Vagina (tissue), 2 donors: Measurements from ENCODE around the gene NPIPA1.
"Not testable (repeated sequence)": the region's sequence is repeated elsewhere in the genome, so short reads cannot be mapped to it uniquely, and the experiment has no call there.

ENCODE experiments used
- POLR2A ChIP-seq, 2 donors: fragments of 450-650 bp; IDR thresholded peaks; one replicate each; pipeline ENCODE4 v1.6.1; 2017; ENCODE audit warnings: antibody characterized with exemption in 2 of 2, mild to moderate bottlenecking in 2 of 2, moderate library complexity in 2 of 2
- POLR2AphosphoS5 ChIP-seq, 2 donors: sonication (generic); formaldehyde crosslinking; IDR thresholded peaks; one replicate each; pipeline ENCODE4 v1.9.0; 2017; ENCODE audit warnings: antibody characterized with exemption in 2 of 2, mild to moderate bottlenecking in 2 of 2, low read depth in 1 of 2; ENCODE audit not compliant: insufficient read depth in 1 of 2
- TF ChIP-seq, protein P1 (sequence below), 3 experiments: fragments of 450-650 bp in 2 of 3; fragments of 200-600 bp in 1 of 3; sonication (generic) in 1 of 3; IDR thresholded peaks; one replicate each; pipeline ENCODE4 v1.5.1; 2017 to 2019; ENCODE audit warnings: antibody characterized with exemption in 3 of 3, mild to moderate bottlenecking in 2 of 3, moderate library complexity in 2 of 3

DNA sequence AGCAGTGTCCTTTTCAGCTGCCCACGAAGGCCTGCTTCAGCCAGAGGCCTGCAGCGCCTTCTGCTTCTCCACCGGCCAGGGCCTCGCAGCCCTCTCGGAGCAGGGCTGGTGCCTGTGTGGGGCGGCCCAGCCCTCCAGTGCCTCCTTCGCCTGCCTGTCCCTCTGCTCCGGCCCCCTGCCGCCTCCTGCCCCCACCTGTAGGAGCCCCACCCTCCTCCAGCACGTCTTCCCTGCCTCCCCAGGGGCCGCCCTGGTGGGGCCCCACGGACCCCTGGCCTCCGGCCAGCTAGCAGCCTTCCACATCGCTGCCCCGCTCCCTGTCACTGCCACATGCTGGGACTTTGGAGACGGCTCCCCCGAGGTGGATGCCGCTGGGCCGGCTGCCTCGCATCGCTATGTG is 18.7 kb upstream of the NPIPA1 start:
- TF ChIP-seq, protein P1, sequence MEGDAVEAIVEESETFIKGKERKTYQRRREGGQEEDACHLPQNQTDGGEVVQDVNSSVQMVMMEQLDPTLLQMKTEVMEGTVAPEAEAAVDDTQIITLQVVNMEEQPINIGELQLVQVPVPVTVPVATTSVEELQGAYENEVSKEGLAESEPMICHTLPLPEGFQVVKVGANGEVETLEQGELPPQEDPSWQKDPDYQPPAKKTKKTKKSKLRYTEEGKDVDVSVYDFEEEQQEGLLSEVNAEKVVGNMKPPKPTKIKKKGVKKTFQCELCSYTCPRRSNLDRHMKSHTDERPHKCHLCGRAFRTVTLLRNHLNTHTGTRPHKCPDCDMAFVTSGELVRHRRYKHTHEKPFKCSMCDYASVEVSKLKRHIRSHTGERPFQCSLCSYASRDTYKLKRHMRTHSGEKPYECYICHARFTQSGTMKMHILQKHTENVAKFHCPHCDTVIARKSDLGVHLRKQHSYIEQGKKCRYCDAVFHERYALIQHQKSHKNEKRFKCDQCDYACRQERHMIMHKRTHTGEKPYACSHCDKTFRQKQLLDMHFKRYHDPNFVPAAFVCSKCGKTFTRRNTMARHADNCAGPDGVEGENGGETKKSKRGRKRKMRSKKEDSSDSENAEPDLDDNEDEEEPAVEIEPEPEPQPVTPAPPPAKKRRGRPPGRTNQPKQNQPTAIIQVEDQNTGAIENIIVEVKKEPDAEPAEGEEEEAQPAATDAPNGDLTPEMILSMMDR (IDR thresholded peaks at IDR 0.05), result not testable (repeated sequence)
- not testable (repeated sequence) for TF ChIP-seq POLR2AphosphoS5 (IDR thresholded peaks at IDR 0.05; ENCODE audit: insufficient read depth in 1 of 2, low read depth in 1 of 2); POLR2A (IDR thresholded peaks at IDR 0.05)
